AG04449 (cell line): ENCODE data around the gene GJA10.
A peak's percentile ranks its signal among the peaks of the same experiment; 100 is the strongest.

Experiments
- CTCF ChIA-PET: fragments of 350-600 bp; formaldehyde crosslinking; extraction: SDS; loops from one replicate; lab custom pipeline; 2021; ENCODE audit warnings: antibody characterized with exemption; lab: Yijun Ruan, JAX
- POLR2A ChIA-PET: fragments of 400-600, 350-600 bp; formaldehyde crosslinking; extraction: SDS; loops from one replicate; lab custom pipeline; 2020; ENCODE audit warnings: antibody characterized with exemption, inconsistent platforms; lab: Yijun Ruan, JAX
- DNase-seq: peaks from one replicate; pipeline ENCODE4 v3.0.0-alpha.2; 2010; ENCODE audit warnings: low read depth, low spot score
- H3K4me3 ChIP-seq: 2 replicates; pipeline ENCODE4 v1.5.1; 2011; ENCODE audit warnings: low read depth, mild to moderate bottlenecking, control low read depth, low read length
- CTCF ChIP-seq: IDR thresholded peaks from one replicate; pipeline ENCODE4 v1.5.1; 2011; ENCODE audit warnings: mild to moderate bottlenecking, moderate library complexity, low read length, control low read depth, inconsistent platforms; ENCODE audit not compliant: insufficient read depth; ENCODE audit errors: missing control alignments

Gene GJA10

GRCh38 chr6:89941763-89942497, 47.7 kb downstream of the GJA10 start:
- no peak for DNase-seq
- H3K4me3 ChIP-seq = no peak overlapping the region
- TF ChIP-seq CTCF = no peak
- CTCF ChIA-PET = interaction anchor here (0.8 to 6.4 kb wide), 15 partner anchors 8 to 627 kb away, joined by 3 to 291 read pairs (median 5); no protein-coding TSS in a partner anchor
- POLR2A ChIA-PET = no interaction called here

GRCh38 chr6:89942601-89943000, 48.3 kb downstream of the GJA10 start:
- DNase-seq = no peak
- H3K4me3 ChIP-seq = no peak overlapping the region
- ChIA-PET CTCF (interaction anchor here (0.7 to 4.8 kb wide), 14 partner anchors 7 to 536 kb away, joined by 3 to 63 read pairs (median 4); no protein-coding TSS in a partner anchor), POLR2A (no interaction called here)
- TF ChIP-seq CTCF = no peak

GRCh38 chr6:89944181-89944755, 50.0 kb downstream of the GJA10 start:
- no peak overlapping the region for H3K4me3 ChIP-seq
- ChIA-PET CTCF (interaction anchor here (0.7 to 4.8 kb wide), 16 partner anchors 9 to 535 kb away, joined by 3 to 63 read pairs (median 4); no protein-coding TSS in a partner anchor), POLR2A (no interaction called here)
- DNase-seq = no peak
- TF ChIP-seq CTCF = no peak

- H3K4me3 ChIP-seq = no peak overlapping the region
- TF ChIP-seq CTCF = peak; percentile 21
- no peak for DNase-seq
- POLR2A ChIA-PET = no interaction called here
- CTCF ChIA-PET = interaction anchor here (0.6 to 3.3 kb wide), 12 partner anchors 10 to 534 kb away, joined by 3 to 50 read pairs (median 3); no protein-coding TSS in a partner anchor
Measured at GRCh38 chr6:89944826-89945407, 50.6 kb downstream of the GJA10 start.
